ENCODE measurements around the gene KLF6. TPM values are rescaled to one million over a fixed set of nuclear protein-coding genes. Genes with fewer than 3 reads are reported as not detected.

Gene KLF6
- polyA plus RNA-seq, 1 donor from 2014 or later: 10.4 TPM

- Histone ChIP-seq H3K79me2 (replicated peaks; ENCODE audit: insufficient read depth, low read length) (peaks cover 55% of the 10 kb centered on the region), H3F3A (ENCODE audit: insufficient read depth, low read length, poor library complexity, severe bottlenecking) (peaks cover 3% of the 10 kb centered on the region), H3K9me3 (ENCODE audit: low read length) (no peaks in the 10 kb centered on the region), H3K27me3 (ENCODE audit: insufficient read depth, low read depth, low read length) (no peaks in the 10 kb centered on the region), H3K9ac (ENCODE audit: low read length) (peak overlapping the region; percentile 96), H4K20me1 (ENCODE audit: insufficient read depth) (no peaks in the 10 kb centered on the region), H3K9me2 (ENCODE audit: insufficient read depth, low read length) (no peaks in the 10 kb centered on the region), H3K27ac (ENCODE audit: low read length) (peak overlapping the region; percentile 91), H3K36me3 (ENCODE audit: insufficient read depth, low read length) (peaks cover 13% of the 10 kb centered on the region), H3K4me2 (ENCODE audit: low read length) (peak overlapping the region; percentile 59), H3K4me3 (ENCODE audit: low read length) (peak overlapping the region; percentile 95), H2AFZ (ENCODE audit: low read depth, low read length) (no peak overlapping the region)
- TF ChIP-seq RAD21 (conservative IDR thresholded peaks at IDR 0.05) (peak; percentile 41), POLR2AphosphoS5 (IDR thresholded peaks at IDR 0.05) (peak; percentile 60), SMC3 (conservative IDR thresholded peaks at IDR 0.05; ENCODE audit: poor library complexity) (peak; percentile 45), REST (IDR thresholded peaks at IDR 0.05; ENCODE audit: borderline replicate concordance) (peak; percentile 20), CTCF (IDR thresholded peaks at IDR 0.05; ENCODE audit: poor library complexity, severe bottlenecking) (no peak), EZH2 (IDR thresholded peaks at IDR 0.05; ENCODE audit: borderline replicate concordance, insufficient read depth, low read length, poor library complexity, severe bottlenecking) (no peak), TAF1 (IDR thresholded peaks at IDR 0.05; ENCODE audit: low read depth) (peak; percentile 39), EP300 (conservative IDR thresholded peaks at IDR 0.05; ENCODE audit: poor library complexity, severe bottlenecking) (no peak)
Observed at GRCh38 chr10:3783682-3784432, 1.2 kb downstream of the KLF6 start.

- peaks cover 55% of the 10 kb centered on the region for H3K79me2 ChIP-seq (replicated peaks; ENCODE audit: insufficient read depth, low read length)
Observed at GRCh38 chr10:3783316-3783681, 1.7 kb downstream of the KLF6 start.

More at GRCh38 chr10:3783316-3783681, 1.7 kb downstream of the KLF6 start:
- Histone ChIP-seq H3K27me3 (ENCODE audit: insufficient read depth, low read depth, low read length) (no peaks in the 10 kb centered on the region), H3K27ac (ENCODE audit: low read length) (peak overlapping the region; percentile 91), H3K9me3 (ENCODE audit: low read length) (no peaks in the 10 kb centered on the region), H3K9me2 (ENCODE audit: insufficient read depth, low read length) (no peaks in the 10 kb centered on the region), H3F3A (ENCODE audit: insufficient read depth, low read length, poor library complexity, severe bottlenecking) (peaks cover 3% of the 10 kb centered on the region), H3K9ac (ENCODE audit: low read length) (peak overlapping the region; percentile 96), H3K4me2 (ENCODE audit: low read length) (peak overlapping the region; percentile 63), H3K36me3 (ENCODE audit: insufficient read depth, low read length) (peaks cover 13% of the 10 kb centered on the region), H3K4me3 (ENCODE audit: low read length) (peak overlapping the region; percentile 95), H4K20me1 (ENCODE audit: insufficient read depth) (no peaks in the 10 kb centered on the region), H2AFZ (ENCODE audit: low read depth, low read length) (no peak overlapping the region)
- TF ChIP-seq SMC3 (conservative IDR thresholded peaks at IDR 0.05; ENCODE audit: poor library complexity): peak; percentile 57
- peak; percentile 68 for TF ChIP-seq RAD21 (conservative IDR thresholded peaks at IDR 0.05)
- no peak for TF ChIP-seq EP300 (conservative IDR thresholded peaks at IDR 0.05; ENCODE audit: poor library complexity, severe bottlenecking)
- no peak for TF ChIP-seq TAF1 (IDR thresholded peaks at IDR 0.05; ENCODE audit: low read depth)
- peak; percentile 79 for TF ChIP-seq POLR2AphosphoS5 (IDR thresholded peaks at IDR 0.05)
- TF ChIP-seq MXI1 (conservative IDR thresholded peaks at IDR 0.05; ENCODE audit: poor library complexity, severe bottlenecking): peak; percentile 72
- TF ChIP-seq CTCF (IDR thresholded peaks at IDR 0.05; ENCODE audit: poor library complexity, severe bottlenecking): no peak
- TF ChIP-seq REST (IDR thresholded peaks at IDR 0.05; ENCODE audit: borderline replicate concordance): no peak
- no peak for TF ChIP-seq EZH2 (IDR thresholded peaks at IDR 0.05; ENCODE audit: borderline replicate concordance, insufficient read depth, low read length, poor library complexity, severe bottlenecking)

All from neural cell (in vitro differentiated cells).